KOPT-K1 (cell line): ENCODE measurements around the gene UHRF1.

Experiments
- H3K27ac ChIP-seq: fragments of 200-600 bp; sonication (generic); 2 replicates; pipeline ENCODE4 v1.5.1; 2016; ENCODE audit warnings: antibody characterized with exemption, mild to moderate bottlenecking, low read depth, low read length; ENCODE audit not compliant: poor library complexity, severe bottlenecking
- H3K36me3 ChIP-seq: fragments of 200-600 bp; sonication (generic); 2 replicates; pipeline ENCODE4 v1.5.1; 2017; ENCODE audit warnings: antibody characterized with exemption, mild to moderate bottlenecking, low read length, moderate library complexity; ENCODE audit not compliant: insufficient read depth
- H3K9me3 ChIP-seq: fragments of 200-600 bp; sonication (generic); 2 replicates; pipeline ENCODE4 v1.5.1; 2017; ENCODE audit warnings: antibody characterized with exemption, low read length, mild to moderate bottlenecking; ENCODE audit not compliant: insufficient read depth, poor library complexity, severe bottlenecking

Gene UHRF1

DNA sequence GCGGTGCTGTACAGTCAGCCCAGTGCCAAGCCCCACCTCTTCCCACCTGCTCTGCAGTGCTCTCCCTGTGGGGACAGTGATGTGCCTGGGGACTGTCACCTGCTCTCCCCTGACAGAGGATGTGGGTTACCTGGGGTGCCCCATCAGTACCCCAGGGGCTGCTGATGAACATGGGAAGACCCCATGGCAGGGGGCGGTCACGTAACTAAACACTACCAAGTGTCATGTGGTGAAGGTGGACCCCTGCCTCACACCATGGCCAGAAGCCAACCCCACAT lies 72.3 kb downstream of the UHRF1 start:
- Histone ChIP-seq H3K9me3 (no peaks in the 10 kb centered on the region), H3K27ac (no peak overlapping the region), H3K36me3 (peaks cover 12% of the 10 kb centered on the region)

DNA sequence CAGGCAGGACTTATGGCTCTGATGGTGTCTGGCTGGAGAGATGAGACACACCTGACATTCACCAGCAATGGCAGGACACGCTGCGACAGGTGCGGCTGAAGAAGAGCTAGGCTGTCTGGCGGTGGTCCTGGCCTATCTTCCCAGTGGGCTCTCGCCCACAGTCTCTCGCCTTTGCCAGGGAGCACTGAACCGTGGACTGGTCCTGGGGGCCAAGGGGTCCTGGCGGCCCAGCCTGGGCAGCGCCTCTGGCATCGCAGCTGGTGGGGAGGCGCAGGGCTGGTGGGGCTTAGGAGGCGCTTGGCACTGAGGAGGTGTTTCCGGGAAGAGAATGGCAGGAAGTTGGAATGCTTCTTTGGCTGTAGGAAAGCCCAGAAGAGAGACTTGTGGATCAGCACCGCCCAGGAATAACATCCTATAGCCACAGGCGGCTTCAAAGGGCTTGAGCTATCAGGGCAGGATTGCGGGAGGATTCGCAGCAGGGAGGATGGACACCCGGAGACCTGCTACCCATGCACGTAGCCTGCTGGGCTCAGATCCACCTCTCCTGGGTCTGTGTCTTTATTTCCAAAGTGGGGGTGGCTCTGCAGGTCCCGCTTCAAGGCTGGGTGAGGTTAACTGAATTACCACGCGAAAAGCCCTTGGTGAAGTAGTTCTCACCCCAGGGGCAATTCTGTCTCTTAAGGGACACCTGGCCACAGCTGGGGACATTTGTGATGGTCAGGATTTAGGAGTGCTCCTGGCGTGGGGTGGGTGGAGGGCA lies 74.2 kb downstream of the UHRF1 start:
- Histone ChIP-seq H3K36me3 (no peaks in the 10 kb centered on the region; the same call in 1 of the 2 replicates), H3K27ac (no peak overlapping the region), H3K9me3 (no peaks in the 10 kb centered on the region)

DNA sequence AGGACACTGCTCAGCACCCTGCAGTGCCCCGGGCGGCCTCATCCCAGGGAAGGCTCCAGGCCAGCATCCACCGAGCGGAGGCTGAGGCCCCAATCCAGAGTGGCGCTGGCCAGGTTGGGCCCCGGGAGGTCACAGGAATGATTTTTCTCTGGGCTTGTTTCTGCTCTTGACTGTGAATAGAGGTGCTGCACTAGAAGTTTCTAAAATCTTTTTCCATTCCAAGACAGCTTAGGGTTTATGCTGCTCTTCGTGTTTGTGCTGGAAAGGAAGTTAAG lies 74.7 kb downstream of the UHRF1 start:
- H3K36me3 ChIP-seq, result no peaks in the 10 kb centered on the region; the same call in 1 of the 2 replicates
- H3K27ac ChIP-seq, result no peak overlapping the region
- H3K9me3 ChIP-seq, result no peaks in the 10 kb centered on the region

DNA sequence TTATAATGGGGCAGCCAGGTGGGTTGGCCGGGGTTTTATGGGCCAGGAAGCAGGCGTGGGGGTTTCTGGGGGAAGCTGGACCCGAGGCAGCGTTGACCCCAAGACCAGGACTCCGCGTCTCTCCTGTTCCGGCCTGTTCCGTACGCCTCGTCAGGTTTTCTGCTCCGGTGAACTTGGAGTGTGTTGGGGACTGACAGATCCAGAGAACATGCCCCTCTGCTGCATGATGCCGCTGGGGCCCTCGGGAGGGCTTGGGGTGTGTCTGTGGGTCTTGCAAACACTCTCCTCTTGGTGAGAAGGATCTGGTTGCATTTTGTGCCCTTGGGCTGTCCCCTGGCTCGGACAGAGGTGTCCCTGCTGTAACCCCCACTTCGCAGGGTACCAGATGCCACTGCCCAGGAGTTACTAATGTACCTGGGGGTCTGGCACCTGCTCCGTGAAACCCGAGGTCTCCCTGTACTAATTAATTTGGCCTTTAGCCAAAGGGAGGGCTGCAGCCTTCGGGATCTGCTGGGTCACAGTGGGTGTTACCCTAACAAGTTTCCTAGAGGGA lies 75.2 kb downstream of the UHRF1 start:
- Histone ChIP-seq H3K9me3 (no peaks in the 10 kb centered on the region), H3K36me3 (no peaks in the 10 kb centered on the region; the same call in 1 of the 2 replicates), H3K27ac (no peak overlapping the region)

DNA sequence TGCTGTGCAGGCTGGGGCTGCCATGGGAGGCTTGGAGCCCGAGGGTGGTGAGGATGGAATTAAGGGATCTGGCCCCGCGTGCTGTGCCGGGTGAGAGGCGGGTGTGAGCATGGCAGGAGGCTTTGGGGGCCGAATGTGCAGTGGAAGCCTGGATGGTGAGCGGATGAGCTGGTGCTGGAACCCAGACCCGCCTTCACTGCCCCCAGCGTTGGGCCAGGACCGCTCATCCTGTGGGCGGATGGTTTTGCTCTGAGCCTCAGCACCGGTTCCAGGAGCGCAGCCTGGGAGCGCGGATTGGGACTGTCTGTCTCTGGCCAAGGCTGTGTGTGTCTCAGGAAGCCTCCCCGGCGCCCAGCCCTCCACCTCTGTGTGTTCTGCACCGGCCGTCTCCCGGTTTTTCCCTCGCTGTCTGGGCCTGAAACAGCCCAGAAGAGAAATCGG lies 76.3 kb downstream of the UHRF1 start:
- Histone ChIP-seq H3K9me3 (no peaks in the 10 kb centered on the region), H3K36me3 (no peaks in the 10 kb centered on the region; the same call in 1 of the 2 replicates), H3K27ac (no peak overlapping the region)

DNA sequence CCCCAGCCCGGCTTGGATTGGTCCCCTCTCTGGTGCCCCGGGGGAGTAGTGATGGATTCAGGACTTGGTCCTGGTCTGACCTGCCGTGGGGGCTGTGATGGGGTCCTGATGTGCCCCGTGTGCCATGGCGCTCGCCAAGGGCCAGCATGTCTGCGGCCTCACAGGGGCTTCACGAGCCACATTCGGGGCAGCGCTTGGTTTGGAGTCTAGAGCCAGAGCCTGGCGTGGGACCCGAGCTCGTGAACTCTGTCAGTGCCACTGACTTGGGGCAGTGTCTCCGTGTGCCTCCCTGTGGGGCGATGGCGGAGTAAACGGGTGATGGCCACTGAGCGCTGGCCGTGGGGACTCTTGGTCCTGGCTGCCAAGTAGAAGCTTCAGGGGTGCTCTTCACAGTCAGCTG lies 76.8 kb downstream of the UHRF1 start:
- no peaks in the 10 kb centered on the region for H3K9me3 ChIP-seq
- no peak overlapping the region for H3K27ac ChIP-seq
- no peaks in the 10 kb centered on the region; the same call in 1 of the 2 replicates for H3K36me3 ChIP-seq

DNA sequence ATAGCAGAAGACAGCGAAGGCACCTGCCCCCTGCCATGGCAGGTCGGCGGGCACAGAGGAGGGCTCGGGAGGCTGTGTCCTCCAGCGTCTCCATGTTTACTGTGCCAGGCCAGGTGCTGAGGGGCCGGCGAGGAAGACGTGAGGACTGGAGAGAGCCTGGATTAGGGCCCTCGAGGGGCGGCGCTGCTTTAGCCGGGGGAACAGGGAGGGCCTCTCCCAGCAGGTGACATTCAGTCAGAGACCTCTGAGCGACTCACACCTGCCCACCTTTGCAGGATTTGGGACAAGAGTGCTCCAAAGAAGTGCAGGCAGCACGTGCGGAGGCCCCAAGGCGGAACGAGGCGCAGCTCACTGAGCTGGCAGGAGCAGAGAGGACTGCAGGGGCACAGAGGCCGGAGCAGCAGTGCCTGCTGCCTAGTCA lies 77.2 kb downstream of the UHRF1 start:
- no peak overlapping the region for H3K27ac ChIP-seq
- no peaks in the 10 kb centered on the region for H3K9me3 ChIP-seq
- H3K36me3 ChIP-seq, result no peaks in the 10 kb centered on the region; the same call in 1 of the 2 replicates

DNA sequence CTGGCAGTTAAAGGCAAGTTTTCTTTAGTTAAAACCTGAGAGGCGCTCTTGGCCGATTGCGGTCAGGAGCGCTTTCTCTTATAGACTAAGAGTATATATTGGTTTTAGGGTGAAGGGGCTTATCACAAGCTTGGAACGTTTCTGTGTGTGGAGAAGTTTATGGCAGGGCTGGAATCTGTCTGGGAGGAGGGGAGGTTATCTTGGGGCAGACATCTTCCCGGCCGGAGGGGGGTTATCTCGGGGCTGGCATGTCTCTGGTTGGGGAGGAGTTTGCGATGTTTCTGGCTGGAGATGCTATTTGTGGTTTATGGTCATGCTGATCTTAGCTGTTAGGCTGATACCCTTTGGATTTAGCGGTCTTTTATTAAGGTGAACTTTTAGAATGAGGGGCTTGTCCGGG lies 78.0 kb downstream of the UHRF1 start:
- H3K9me3 ChIP-seq, result no peaks in the 10 kb centered on the region
- H3K27ac ChIP-seq, result no peak overlapping the region
- no peaks in the 10 kb centered on the region; the same call in 1 of the 2 replicates for H3K36me3 ChIP-seq

DNA sequence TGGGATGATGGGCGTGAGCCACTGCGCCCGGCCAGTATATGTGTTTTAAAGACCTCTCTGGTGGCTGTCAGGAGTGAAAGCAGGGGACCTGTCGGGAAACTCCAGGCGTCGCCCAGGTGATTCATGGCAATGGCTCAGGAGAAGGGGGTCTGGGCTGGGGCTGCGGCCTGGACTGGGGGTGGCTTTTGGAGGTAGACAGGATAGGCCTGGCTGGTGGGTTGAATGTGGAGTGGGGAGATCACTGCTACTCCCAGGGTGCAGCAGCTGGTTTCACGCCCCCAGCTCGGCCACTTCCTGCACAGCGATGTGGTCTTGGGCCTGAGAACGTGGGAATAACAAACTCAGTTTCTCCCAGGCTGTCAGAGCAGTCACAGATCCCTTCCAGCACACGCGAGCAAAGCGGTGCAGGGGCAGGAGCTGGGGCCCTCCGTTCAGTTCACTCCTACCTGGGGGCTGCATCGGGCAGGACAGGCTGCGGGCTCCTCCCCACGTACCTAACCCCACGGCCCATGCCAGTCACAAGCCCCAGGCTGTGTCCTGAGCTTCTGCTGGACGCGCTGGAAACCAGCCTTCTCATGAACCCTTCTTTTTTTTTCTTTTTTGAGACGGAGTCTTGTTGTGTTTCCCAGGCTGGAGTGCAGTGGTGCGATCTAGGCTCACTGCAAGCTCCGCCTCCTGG lies 78.5 kb downstream of the UHRF1 start:
- Histone ChIP-seq H3K27ac (no peak overlapping the region), H3K36me3 (no peaks in the 10 kb centered on the region; the same call in 1 of the 2 replicates), H3K9me3 (no peaks in the 10 kb centered on the region)

DNA sequence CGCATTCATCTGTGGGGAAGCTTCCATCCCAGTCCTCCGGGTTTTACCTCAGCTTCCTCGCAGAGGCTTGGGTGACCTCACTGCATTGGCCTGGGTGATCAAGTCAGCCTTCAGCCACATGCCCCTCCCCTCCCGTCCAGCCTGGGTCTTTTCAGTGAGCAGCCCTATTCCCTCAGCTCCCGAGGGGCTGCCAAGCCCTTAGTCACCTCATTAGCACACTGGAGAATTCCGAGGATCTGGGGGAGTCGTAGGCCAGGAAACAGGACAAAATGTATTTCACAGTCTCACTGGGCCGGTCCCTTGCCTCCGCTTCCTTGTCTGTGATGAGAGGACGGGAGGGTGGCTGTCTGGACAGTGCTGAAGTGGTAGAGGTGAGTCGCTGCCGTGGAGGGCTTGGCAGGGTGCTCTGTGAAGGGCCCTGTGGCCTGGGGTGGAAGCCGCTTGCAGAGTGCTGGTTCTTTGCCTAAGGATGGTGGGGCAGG lies 79.5 kb downstream of the UHRF1 start:
- no peaks in the 10 kb centered on the region for H3K9me3 ChIP-seq
- no peaks in the 10 kb centered on the region for H3K36me3 ChIP-seq
- no peak overlapping the region for H3K27ac ChIP-seq

DNA sequence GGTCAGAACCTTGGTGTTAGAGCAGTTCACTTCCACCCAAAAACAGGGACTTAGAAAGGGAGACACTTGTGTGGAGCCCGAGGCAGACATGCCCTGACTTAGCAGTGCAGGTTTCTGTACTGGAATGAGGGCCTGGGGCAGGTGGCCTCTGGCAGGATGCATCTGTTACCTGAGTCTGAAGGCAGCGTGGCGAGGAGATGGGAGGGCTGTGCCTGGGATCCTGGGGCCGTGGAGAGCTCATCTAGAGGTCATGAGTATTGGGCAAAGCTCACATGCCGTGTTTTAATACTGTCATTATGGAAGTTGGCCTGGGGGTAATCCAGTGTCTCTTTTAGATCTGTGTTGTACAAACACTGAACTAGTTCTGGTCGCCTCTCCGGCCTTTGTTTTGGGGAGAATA lies 81.0 kb downstream of the UHRF1 start:
- Histone ChIP-seq H3K36me3 (no peaks in the 10 kb centered on the region), H3K27ac (no peak overlapping the region)

DNA sequence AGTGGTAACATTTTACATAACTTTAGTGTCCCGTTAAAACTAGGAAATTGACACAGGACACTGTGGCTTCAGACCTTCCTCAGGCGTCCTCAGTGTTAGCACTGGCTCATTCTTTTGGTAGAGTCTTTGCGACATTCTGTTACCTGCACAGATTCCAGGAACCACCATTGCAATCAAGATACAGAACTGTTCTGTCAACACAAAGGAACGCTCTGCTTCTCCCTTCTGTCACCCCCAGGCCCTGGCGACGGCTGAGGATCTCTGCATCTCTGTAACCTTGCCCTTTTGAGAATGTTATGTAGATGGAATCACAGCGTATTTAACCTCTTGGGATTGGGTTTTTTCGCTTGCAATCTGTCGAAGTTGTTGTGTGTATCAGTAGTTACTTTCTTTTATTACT lies 82.2 kb downstream of the UHRF1 start:
- H3K9me3 ChIP-seq, result no peaks in the 10 kb centered on the region
- peaks cover 5% of the 10 kb centered on the region; the same call in 1 of the 2 replicates for H3K36me3 ChIP-seq
- no peak overlapping the region for H3K27ac ChIP-seq

More for the DNA sequence above, 81.0 kb downstream of the UHRF1 start:
- no peaks in the 10 kb centered on the region for H3K9me3 ChIP-seq

DNA sequence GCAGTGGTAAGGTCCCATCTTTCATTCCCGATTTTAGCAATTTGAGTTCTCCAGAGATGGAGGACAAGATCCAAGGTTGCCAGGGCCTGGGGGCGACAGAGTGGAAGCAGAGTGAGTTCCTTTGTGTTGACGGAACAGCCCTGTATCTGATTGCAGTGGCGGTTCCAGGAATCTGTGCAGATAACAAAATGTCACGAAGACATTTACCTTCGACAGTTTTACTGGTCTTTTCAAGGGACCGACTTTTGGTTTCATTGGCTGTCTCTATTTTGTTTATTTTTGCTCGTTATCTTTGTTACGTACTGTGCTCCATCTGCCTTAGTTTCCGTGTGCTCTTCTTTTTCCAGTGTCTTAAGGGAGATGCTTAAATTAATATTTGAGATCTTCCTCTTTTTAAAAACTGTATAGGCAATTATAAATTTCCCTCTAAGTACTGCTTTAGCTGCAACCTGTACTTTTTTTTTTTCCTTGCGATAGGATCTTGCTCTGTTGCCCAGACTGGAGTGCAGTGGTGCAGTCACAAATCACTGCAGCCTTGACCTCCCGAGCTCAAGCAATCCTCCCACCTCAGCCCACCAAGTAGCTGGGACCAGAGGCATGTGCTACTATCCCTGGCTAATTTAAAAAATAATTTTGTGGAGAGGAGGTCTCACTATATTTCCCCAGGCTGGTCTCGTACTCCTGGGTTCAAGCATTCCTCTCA lies 82.8 kb downstream of the UHRF1 start:
- peaks cover 11% of the 10 kb centered on the region; the same call in 1 of the 2 replicates for H3K36me3 ChIP-seq
- no peak overlapping the region for H3K27ac ChIP-seq

DNA sequence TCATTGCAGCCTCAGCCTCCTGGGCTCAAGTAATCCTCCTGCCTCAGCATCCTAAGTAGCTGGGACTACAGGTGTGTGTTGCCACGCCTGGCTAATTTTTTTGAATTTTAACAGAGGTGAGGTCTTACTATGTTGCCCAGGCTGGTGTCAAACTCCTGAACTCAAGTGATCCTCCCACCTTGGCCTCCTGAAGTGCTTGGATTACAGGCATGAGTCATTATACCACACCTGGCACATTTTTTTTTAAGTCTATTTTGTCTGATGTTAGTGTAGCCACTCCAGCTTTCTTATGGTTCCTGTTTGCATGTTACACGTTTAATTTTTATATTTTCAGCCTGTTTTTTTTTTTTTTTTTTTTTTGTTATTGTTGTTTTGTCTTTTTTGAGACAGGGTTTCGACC lies 84.4 kb downstream of the UHRF1 start:
- Histone ChIP-seq H3K27ac (no peak overlapping the region), H3K9me3 (no peaks in the 10 kb centered on the region), H3K36me3 (peaks cover 13% of the 10 kb centered on the region; the same call in 1 of the 2 replicates)

More for the DNA sequence above, 82.8 kb downstream of the UHRF1 start:
- no peaks in the 10 kb centered on the region for H3K9me3 ChIP-seq

DNA sequence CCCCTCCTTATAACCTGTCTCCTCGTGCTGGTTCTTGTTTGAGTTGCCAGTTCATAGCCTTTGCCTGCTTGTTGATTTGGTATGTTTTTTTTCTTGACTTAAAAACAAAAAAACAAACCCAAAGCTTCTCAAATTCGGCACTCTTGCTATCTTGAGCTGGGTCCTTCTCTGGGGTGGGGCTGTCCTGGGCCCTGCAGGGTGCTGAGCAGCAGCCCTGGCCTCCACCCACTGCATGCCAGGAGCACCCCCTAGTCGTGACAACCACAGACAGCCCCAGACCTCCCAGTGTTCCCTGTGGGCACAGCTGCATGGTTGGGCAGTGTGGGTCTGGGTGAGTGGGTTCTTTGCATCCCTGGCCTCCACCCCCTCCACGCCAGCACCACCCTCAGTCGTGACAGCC lies 87.4 kb downstream of the UHRF1 start:
- no peaks in the 10 kb centered on the region for H3K9me3 ChIP-seq
- no peak overlapping the region for H3K27ac ChIP-seq
- H3K36me3 ChIP-seq, result peaks cover 13% of the 10 kb centered on the region; the same call in 1 of the 2 replicates
